ENCODE measurements around the gene MRPS23. TPM values are rescaled to one million over a fixed set of nuclear protein-coding genes. Genes with fewer than 3 reads are reported as not detected.

MRPS23 gene
- total RNA-seq, 1 donor from 2014 or later = 16.4 TPM

GRCh38 chr17:57892146-57892819, 42.4 kb upstream of the MRPS23 start:
- H3K27me3 ChIP-seq = no peaks in the 10 kb centered on the region
- H3K27ac ChIP-seq = peak overlapping the region; percentile 74
- TF ChIP-seq EZH2phosphoT487 (IDR thresholded peaks at IDR 0.05) (no peak), CTCF (IDR thresholded peaks at IDR 0.05) (peak; percentile 97)
- Mint-ChIP-seq H3K4me1 (peaks cover 64% of the 10 kb centered on the region), H3K9me3 (no peaks in the 10 kb centered on the region), H3K27me3 (ENCODE audit: insufficient read depth, low read depth) (peaks cover 5% of the 10 kb centered on the region), H3K4me3 (peak overlapping the region; percentile 80), H3K27ac (peak overlapping the region; percentile 99), H3K36me3 (peaks cover 5% of the 10 kb centered on the region)
- no peaks in the 10 kb centered on the region for H4K20me1 ChIP-seq (ENCODE audit: low read depth)
- peaks cover 27% of the 10 kb centered on the region for H3K4me1 ChIP-seq
- peak; percentile 91 for DNase-seq (ENCODE audit: low spot score)
- H3K9me3 ChIP-seq (ENCODE audit: low read depth) = no peaks in the 10 kb centered on the region
- no peak overlapping the region for H2AFZ ChIP-seq (replicated peaks)
- no peaks in the 10 kb centered on the region for H3K79me2 ChIP-seq (ENCODE audit: low read depth)
- H3K4me2 ChIP-seq = peak overlapping the region; percentile 59
- peaks cover 21% of the 10 kb centered on the region for H3F3A ChIP-seq (ENCODE audit: low read depth)
- no peaks in the 10 kb centered on the region for H3K36me3 ChIP-seq
- H3K9ac ChIP-seq = no peak overlapping the region
- no peak overlapping the region for H3K4me3 ChIP-seq

GRCh38 chr17:57890857-57891232, 41.0 kb upstream of the MRPS23 start:
- H3K36me3 Mint-ChIP-seq = peaks cover 4% of the 10 kb centered on the region
- Histone ChIP-seq H3K27me3 (no peaks in the 10 kb centered on the region), H3K79me2 (ENCODE audit: low read depth) (no peaks in the 10 kb centered on the region), H3K4me3 (no peak overlapping the region), H3K36me3 (no peaks in the 10 kb centered on the region), H3K9me3 (ENCODE audit: low read depth) (no peaks in the 10 kb centered on the region), H3K27ac (no peak overlapping the region), H3K4me1 (peaks cover 24% of the 10 kb centered on the region), H3F3A (ENCODE audit: low read depth) (peaks cover 16% of the 10 kb centered on the region), H2AFZ (replicated peaks) (no peak overlapping the region), H3K9ac (no peak overlapping the region), H4K20me1 (ENCODE audit: low read depth) (no peaks in the 10 kb centered on the region), H3K4me2 (no peak overlapping the region)
- no peaks in the 10 kb centered on the region for H3K9me3 Mint-ChIP-seq
- peaks cover 4% of the 10 kb centered on the region for H3K27me3 Mint-ChIP-seq (ENCODE audit: insufficient read depth, low read depth)
- no peak for DNase-seq (ENCODE audit: low spot score)
- H3K27ac Mint-ChIP-seq = peak overlapping the region; percentile 17
- no peak overlapping the region for H3K4me3 Mint-ChIP-seq
- TF ChIP-seq EZH2 (IDR thresholded peaks at IDR 0.05) = no peak
- no peak for TF ChIP-seq EZH2phosphoT487 (IDR thresholded peaks at IDR 0.05)
- TF ChIP-seq CTCF (IDR thresholded peaks at IDR 0.05) = no peak
- H3K4me1 Mint-ChIP-seq = peaks cover 55% of the 10 kb centered on the region

GRCh38 chr17:57889892-57890856, 40.3 kb upstream of the MRPS23 start:
- Histone ChIP-seq H3K9me3 (ENCODE audit: low read depth) (no peaks in the 10 kb centered on the region), H4K20me1 (ENCODE audit: low read depth) (no peaks in the 10 kb centered on the region), H3F3A (ENCODE audit: low read depth) (peaks cover 16% of the 10 kb centered on the region), H3K79me2 (ENCODE audit: low read depth) (no peaks in the 10 kb centered on the region), H3K27ac (no peak overlapping the region), H3K4me1 (peaks cover 19% of the 10 kb centered on the region), H3K27me3 (no peaks in the 10 kb centered on the region), H3K36me3 (no peaks in the 10 kb centered on the region), H2AFZ (replicated peaks) (no peak overlapping the region), H3K9ac (no peak overlapping the region), H3K4me3 (no peak overlapping the region), H3K4me2 (no peak overlapping the region)
- TF ChIP-seq EZH2phosphoT487 (IDR thresholded peaks at IDR 0.05) (no peak), CTCF (IDR thresholded peaks at IDR 0.05) (no peak), EZH2 (IDR thresholded peaks at IDR 0.05) (no peak)
- Mint-ChIP-seq H3K4me1 (peaks cover 50% of the 10 kb centered on the region), H3K27me3 (ENCODE audit: insufficient read depth, low read depth) (peaks cover 2% of the 10 kb centered on the region), H3K9me3 (no peaks in the 10 kb centered on the region), H3K36me3 (peaks cover 4% of the 10 kb centered on the region), H3K27ac (peak overlapping the region; percentile 37), H3K4me3 (no peak overlapping the region)
- no peak for DNase-seq (ENCODE audit: low spot score)

All from neural progenitor cell (in vitro differentiated cells).